Smooth muscle cell of bladder (primary cell): ENCODE data around the gene SLC26A2. TPM values are rescaled to one million over a fixed set of nuclear protein-coding genes. Genes with fewer than 3 reads are reported as not detected.

Experiments
- total RNA-seq: library from RNA; depleted of rRNA; stranded (reverse); fragments of >200 nt; gene quantifications from 2 replicates; pipeline ENCODE4 v1.2.3, GENCODE V29; 2014

Gene SLC26A2
- 12.8 and 16.2 TPM in 2 replicates for total RNA-seq

DNA sequence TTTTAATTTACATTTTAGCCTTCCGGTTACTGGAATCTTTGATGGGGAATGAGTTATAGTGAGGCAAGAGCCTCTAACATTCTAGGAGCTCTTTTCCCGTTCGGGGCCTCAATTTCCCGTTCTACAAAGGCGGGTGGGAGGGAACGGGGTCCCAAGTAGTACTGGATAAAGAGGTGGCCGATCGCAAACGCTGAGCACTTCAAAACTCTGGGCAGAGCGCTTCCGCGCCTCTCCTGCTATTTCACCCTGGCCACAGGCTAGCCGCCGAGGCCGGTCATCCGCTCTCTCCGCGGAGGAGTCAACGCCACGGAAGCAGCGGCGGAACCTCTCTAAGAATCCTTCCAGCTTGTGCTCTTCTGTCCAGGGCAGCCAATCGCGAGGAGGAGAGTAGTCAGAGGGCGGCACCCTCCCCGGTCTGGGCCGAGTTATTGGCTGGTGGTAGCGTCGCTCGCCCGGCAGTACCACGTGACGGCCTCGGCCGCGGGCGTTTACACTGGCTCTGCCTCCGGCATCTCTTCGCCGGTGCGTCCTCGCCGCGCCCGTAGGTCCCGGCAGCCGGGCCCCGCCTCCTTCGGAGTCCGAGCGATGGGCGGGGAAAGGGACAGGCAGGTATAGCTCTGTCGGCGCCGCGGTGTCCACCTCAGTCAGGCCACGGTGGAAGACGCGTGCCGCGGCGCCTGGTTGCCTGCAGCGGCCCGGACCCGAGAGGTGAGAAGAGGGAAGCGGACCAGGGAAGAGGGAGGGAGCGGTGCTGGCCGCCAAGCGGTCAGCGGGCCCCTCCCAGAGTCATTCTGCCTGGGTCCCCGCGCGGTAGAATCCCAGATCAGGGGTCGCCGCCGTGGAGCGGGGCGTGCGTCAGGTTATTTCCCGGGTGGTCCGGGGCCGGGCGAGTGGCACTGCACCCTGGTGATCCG, at the start of gene SLC26A2:
Gene SLC26A2 (plus strand): TSS at position 487 of the 914 bp plus-strand sequence. CDS start 16,895 bp downstream, outside the sequence.

DNA sequence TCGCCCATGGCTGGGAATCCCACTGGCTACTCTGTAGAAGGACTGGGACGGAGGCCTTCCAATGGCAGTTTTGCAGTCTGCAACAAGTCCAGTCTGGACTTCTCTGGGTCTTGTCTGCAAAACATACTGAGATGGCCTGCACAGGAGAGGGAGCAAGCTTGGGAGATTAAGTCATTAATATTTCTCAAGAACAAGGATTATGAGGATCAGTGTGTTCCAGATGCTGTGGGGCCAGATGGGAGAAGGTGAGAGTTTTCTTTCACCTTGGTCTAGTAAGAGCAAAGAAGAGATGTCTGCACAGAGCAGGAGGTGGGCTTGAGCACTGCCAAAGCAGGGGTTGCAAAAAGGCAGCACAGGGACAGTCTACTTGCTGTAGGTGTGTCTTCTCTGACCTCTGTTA, 15.9 kb upstream of the SLC26A2 start, which contains the start of gene PDE6A:
Gene PDE6A (minus strand): TSS at position 128 of the 400 bp plus-strand sequence. CDS start 120 bp downstream, at position 8.

DNA sequence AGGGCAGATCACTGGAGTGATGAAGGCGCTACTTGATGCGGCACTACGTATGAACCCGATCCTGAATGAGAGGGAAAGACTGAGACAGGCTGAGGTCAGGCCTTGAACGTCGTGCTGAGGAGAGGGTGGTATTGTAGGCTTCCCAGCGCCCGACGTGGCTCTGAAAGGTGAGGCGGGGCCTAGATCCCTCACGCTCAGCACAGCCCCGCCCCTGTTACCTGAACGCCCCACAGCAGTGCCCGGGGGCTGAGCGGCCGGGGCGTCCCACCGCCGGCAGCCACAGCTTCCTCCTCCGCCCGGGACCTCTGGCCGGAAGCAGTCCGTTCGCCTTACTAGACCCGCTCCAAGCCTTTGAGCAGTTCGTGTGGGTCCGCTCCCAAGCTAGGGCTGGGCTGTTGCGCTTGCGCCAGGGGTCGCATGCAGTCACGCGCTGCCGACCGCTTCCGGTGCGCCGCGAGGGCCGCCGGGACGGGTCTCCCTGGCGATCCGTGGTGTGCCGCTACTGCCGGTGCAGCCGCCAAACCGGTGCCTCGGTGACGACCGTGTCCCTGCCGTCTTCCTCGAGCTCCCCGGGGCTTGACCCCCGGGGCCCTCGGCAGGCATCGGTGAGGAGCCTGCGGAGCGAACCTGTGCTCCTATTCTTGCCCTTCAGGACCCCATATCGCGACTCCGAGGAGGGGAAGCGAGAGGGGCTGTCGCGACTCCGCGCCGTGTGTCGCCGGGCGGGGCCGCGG, 39.9 kb downstream of the SLC26A2 start, which contains the start of the genes HMGXB3 and TIGD6:
Gene HMGXB3 (plus strand): TSS at position 484 of the 734 bp plus-strand sequence. CDS start 4,114 bp downstream, outside the sequence.
Gene TIGD6 (minus strand): TSS at position 399 of the 734 bp plus-strand sequence. CDS start 4,306 bp downstream, outside the sequence.

Other genes with a start within 250 kb of the SLC26A2 start
- 0.14 and 0.28 TPM in 2 replicates for gene PPARGC1B, start 230.4 kb upstream of the SLC26A2 start, total RNA-seq
- gene PDE6A, start 16.0 kb upstream of the SLC26A2 start, total RNA-seq = under 0.01 TPM in 1 of 2 replicates, not detected in the other
- gene TIGD6, start 39.9 kb downstream of the SLC26A2 start, total RNA-seq = 7.4 and 10.3 TPM in 2 replicates
- gene HMGXB3, start 40.0 kb downstream of the SLC26A2 start, total RNA-seq = 23.5 and 37.7 TPM in 2 replicates
- gene CSF1R, start 125.8 kb downstream of the SLC26A2 start, total RNA-seq = 0.14 and 0.46 TPM in 2 replicates
- 97.1 and 121 TPM in 2 replicates for gene PDGFRB, start 195.1 kb downstream of the SLC26A2 start, total RNA-seq
- under 0.01 and 0.09 TPM in 2 replicates for gene CDX1, start 206.0 kb downstream of the SLC26A2 start, total RNA-seq
- gene SLC6A7, start 229.3 kb downstream of the SLC26A2 start, total RNA-seq = not detected in 2 replicates